Thoracic aorta (tissue), 2 donors: Measurements from ENCODE around the gene MRGPRD. TPM values are rescaled to one million over a fixed set of nuclear protein-coding genes. Genes with fewer than 3 reads are reported as not detected.

Experiments
- ATAC-seq: fragments of 150-250 bp; one replicate; pipeline ENCODE4 v1.8.0; 2017; ENCODE audit warnings: low read depth; ENCODE audit not compliant: insufficient number of reproducible peaks, low FRiP score
- DNase-seq: peaks from one replicate; pipeline ENCODE4 v3.0.0-alpha.2; 2020; ENCODE audit warnings: low spot score
- H3K27ac ChIP-seq, 2 donors: fragments of 200-600 bp; sonication (generic); 1 replicate in 1 of 2; 2 replicates in 1 of 2; pipeline ENCODE4 v1.5.1; 2016; ENCODE audit warnings: mild to moderate bottlenecking in 2 of 2, moderate library complexity in 2 of 2
- H3K27me3 ChIP-seq: fragments of 200-600 bp; sonication (generic); replicated peaks from 2 replicates; pipeline ENCODE4 v1.6.0; 2016; ENCODE audit warnings: mild to moderate bottlenecking; ENCODE audit not compliant: insufficient read depth
- H3K36me3 ChIP-seq: fragments of 200-600 bp; sonication (generic); one replicate; pipeline ENCODE4 v1.5.1; 2016
- H3K4me1 ChIP-seq, 2 donors: fragments of 200-600 bp; sonication (generic); 1 replicate in 1 of 2; 2 replicates in 1 of 2; pipeline versions ENCODE4 v1.5.1 to v1.6.0; 2016; ENCODE audit warnings: low read depth in 2 of 2, mild to moderate bottlenecking in 1 of 2; ENCODE audit not compliant: control insufficient read depth in 1 of 2
- H3K4me3 ChIP-seq: fragments of 200-600 bp; sonication (generic); 2 replicates; pipeline ENCODE4 v1.5.1; 2016; ENCODE audit warnings: mild to moderate bottlenecking
- H3K9me3 ChIP-seq: fragments of 200-600 bp; sonication (generic); 2 replicates; pipeline ENCODE4 v1.5.1; 2016
- total RNA-seq, 2 donors: library from RNA; depleted of rRNA; stranded (reverse); fragments of >200 nt; gene quantifications; one replicate each; pipeline versions ENCODE4 v1.1.0 to v1.2.3, GENCODE V29; 2016
- TF ChIP-seq, protein P1 (sequence below): fragments of 200-600 bp; sonication (generic); IDR thresholded peaks from one replicate; pipeline ENCODE4 v1.5.1; 2019; ENCODE audit warnings: antibody characterized with exemption

Gene MRGPRD
- total RNA-seq, 2 donors from 2014 or later: 5.0 TPM; not detected in 1

DNA sequence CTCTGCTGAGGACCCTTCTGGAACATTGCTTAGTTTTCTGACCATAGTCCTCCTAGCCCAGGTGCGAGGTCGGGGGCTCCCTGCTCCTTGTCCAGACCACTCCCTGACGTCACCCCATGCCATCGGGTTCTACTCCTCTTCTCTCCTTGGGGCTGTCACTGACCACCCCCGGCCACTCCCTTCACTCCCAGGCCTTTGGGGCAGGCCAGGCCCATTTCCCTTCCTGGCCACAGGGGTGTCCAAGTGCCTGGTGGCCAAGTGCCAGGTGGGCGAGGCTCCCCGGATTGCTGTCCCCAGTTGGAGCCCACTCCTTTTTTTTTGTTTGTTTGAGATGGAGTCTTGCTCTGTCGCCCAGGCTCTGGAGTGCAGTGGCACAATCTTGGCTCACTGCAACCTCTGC lies 19.5 kb downstream of the MRGPRD start:
- ATAC-seq (no peak), DNase-seq (no peak)
- H3K4me3 ChIP-seq: no peak overlapping the region
- no peaks in the 10 kb centered on the region for H3K27me3 ChIP-seq
- no peaks in the 10 kb centered on the region for H3K4me1 ChIP-seq
- H3K9me3 ChIP-seq: no peaks in the 10 kb centered on the region
- H3K36me3 ChIP-seq: no peaks in the 10 kb centered on the region
- H3K27ac ChIP-seq: no peak overlapping the region
- TF ChIP-seq, protein P1, sequence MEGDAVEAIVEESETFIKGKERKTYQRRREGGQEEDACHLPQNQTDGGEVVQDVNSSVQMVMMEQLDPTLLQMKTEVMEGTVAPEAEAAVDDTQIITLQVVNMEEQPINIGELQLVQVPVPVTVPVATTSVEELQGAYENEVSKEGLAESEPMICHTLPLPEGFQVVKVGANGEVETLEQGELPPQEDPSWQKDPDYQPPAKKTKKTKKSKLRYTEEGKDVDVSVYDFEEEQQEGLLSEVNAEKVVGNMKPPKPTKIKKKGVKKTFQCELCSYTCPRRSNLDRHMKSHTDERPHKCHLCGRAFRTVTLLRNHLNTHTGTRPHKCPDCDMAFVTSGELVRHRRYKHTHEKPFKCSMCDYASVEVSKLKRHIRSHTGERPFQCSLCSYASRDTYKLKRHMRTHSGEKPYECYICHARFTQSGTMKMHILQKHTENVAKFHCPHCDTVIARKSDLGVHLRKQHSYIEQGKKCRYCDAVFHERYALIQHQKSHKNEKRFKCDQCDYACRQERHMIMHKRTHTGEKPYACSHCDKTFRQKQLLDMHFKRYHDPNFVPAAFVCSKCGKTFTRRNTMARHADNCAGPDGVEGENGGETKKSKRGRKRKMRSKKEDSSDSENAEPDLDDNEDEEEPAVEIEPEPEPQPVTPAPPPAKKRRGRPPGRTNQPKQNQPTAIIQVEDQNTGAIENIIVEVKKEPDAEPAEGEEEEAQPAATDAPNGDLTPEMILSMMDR: no peak

DNA sequence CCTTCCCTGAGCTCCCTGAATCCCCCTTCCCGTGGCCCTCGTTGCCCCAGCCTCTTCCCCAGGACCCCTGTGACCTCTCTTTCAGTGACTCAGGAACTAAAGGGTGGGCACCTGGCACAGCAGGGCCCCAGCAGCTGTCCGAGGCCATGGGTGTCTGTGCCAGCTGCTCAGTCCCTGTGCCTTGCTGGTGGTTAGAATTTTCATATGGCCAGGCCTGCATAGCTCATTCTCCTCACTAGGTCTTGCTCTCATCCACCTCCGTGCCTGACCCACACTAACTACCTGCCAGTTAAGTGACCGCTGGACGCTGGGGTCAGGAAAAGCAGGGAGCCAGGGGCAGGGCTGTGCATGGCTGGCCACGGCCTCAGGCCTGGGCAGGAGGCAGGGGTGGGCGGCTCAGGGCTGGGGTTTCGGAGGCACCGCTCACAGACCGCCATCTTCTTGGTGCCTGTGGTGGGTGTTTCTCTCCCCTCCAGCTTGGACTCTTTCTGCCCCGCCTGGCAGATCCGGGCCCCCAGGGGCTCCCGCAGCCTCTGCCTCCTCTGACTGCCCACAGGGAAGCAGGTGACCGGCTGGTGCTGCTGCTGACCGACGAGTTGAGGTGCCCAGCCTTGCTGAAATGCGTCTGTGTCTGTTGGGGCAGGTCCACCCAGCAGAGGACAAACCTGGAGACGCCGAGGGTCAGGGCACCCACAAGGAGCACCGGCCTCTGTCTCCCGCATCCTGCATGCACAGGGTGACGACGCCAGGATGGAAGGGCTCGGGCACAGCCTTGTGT lies 20.3 kb downstream of the MRGPRD start:
- TF ChIP-seq, protein P1: no peak
- no peaks in the 10 kb centered on the region for H3K4me1 ChIP-seq
- no peak overlapping the region for H3K4me3 ChIP-seq
- H3K27me3 ChIP-seq: no peaks in the 10 kb centered on the region
- no peak overlapping the region for H3K27ac ChIP-seq
- no peaks in the 10 kb centered on the region for H3K9me3 ChIP-seq
- ATAC-seq (no peak), DNase-seq (no peak)
- H3K36me3 ChIP-seq: no peaks in the 10 kb centered on the region

DNA sequence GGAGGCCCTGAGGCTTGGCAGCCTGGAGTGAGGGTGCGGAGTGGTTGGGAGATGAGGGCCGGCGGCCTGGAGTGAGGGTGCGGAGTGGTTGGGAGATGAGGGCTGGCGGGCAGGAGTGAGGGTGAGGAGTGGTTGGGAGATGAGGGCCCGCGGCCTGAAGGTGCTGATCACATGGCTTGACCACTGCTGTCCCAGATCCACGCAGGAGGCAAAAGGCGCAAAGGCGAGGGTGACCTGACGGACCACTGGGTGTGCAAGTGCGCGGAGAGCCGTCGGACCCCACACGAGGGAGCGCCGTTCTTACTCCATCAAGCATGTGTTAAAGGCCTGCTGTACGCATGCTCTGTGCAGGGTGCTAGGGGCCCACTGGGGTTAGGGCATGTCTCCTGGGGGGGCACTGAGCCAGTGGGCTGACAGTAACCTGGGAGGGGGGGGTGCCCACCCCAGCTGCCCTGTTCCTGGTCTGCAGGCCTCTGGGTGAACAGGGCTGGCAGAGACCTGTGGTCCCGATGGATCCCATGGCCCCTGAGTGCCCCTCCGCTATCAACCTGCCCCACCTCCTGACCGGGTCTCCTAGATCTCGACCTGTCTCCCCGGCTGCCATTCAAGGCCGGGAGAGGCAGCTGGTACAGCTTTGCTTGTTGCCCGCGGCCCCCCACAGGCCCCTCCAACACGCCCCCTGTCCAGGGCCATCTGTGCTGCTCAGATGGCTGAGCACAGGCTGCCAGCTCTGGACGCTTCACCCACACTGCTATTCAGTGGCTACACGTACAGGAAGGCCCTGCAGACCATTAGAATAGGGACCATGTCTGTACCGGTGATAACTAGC lies 21.1 kb downstream of the MRGPRD start:
- Histone ChIP-seq H3K27me3 (no peaks in the 10 kb centered on the region), H3K9me3 (no peaks in the 10 kb centered on the region), H3K4me1 (peaks cover 0 to 3% of the 10 kb centered on the region in 2 donors), H3K27ac (no peak overlapping the region), H3K4me3 (no peak overlapping the region), H3K36me3 (no peaks in the 10 kb centered on the region)
- DNase-seq (no peak), ATAC-seq (no peak)
- TF ChIP-seq, protein P1: no peak

DNA sequence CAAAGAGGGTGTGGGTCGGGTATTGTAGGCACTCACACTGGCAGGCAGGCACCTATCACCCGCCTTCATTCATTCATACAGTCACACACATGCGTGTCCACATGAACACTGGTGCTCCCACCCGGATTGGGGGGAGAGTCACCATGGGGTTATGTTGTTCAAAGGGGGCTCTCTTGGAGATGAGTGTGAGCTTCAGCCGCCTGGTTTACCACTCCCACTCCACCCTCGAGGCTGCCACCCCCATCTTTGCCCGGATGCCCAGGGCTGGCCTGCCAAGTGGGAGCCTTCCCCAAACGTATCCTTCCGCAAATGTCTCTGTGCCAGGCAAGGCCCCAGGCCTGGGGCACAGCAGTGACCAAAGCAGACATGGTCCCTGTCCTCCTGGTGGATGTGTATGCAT lies 22.6 kb downstream of the MRGPRD start:
- no peaks in the 10 kb centered on the region for H3K27me3 ChIP-seq
- H3K4me3 ChIP-seq: no peak overlapping the region
- ATAC-seq (no peak), DNase-seq (no peak)
- H3K4me1 ChIP-seq: peaks cover 0 to 3% of the 10 kb centered on the region in 2 donors
- H3K27ac ChIP-seq: no peak overlapping the region
- no peaks in the 10 kb centered on the region for H3K36me3 ChIP-seq
- TF ChIP-seq, protein P1: no peak
- H3K9me3 ChIP-seq: no peaks in the 10 kb centered on the region

DNA sequence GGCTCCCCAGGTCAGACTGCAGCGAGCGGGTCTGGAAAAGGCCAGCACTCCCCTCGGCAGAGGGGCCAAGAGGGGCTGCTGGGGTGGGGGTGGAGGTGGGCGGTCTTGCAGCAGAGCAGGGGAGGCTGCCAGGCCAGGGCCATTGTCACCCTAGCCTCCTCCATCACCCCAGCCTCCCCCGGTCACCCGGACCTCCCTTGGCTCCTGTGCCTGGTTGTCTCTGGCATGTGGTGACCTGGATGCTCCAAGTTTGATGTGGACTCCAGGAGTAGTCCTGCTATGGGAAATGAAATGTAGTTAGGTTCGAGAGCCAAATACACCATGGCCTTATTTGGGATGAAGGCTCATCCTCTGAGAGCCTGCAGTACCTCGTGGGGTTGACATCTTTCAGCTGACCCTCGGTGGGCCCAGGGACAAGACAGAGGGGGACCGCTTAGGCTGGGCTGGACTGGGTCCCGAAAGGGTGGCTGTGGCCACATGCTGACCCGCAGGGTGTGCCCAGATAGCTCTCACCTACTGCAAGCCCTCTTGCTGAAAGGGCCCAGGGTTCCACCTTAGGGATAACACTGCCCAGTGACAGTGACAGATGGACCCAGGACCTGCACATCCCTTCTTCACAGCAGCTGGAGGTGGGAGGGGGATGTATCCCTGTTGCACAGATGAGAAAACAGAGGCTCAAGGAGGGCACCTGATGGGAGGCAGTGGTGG lies 24.1 kb downstream of the MRGPRD start:
- ATAC-seq (no peak), DNase-seq (no peak)
- H3K27ac ChIP-seq: no peak overlapping the region
- H3K4me3 ChIP-seq: no peak overlapping the region
- H3K27me3 ChIP-seq: no peaks in the 10 kb centered on the region
- H3K4me1 ChIP-seq: peaks cover 0 to 3% of the 10 kb centered on the region in 2 donors
- no peaks in the 10 kb centered on the region for H3K36me3 ChIP-seq
- TF ChIP-seq, protein P1: no peak
- H3K9me3 ChIP-seq: no peaks in the 10 kb centered on the region
